GM12878 (cell line): ENCODE results near the gene ABCA13. TPM values are rescaled to one million over a fixed set of nuclear protein-coding genes. Genes with fewer than 3 reads are reported as not detected.

ENCODE experiments used
- ATAC-seq: fragments of 200-7000 bp; cut with Tn5 transposase; 3 replicates; pipeline ENCODE4 v1.9.1; 2020; ENCODE audit warnings: mild to moderate bottlenecking, moderate library complexity
- BruUV-seq: library from RNA; stranded (reverse); fragments of 400-500 nt; replicated peaks from 2 replicates; lab custom pipeline; 2021; lab: Mats Ljungman, UMichigan
- CTCF ChIA-PET: fragments of 300-600 bp; sonication (Branson Sonifier 250); formaldehyde crosslinking; extraction: SDS; loops from one replicate; lab custom pipeline; 2021; ENCODE audit warnings: inconsistent platforms; lab: Yijun Ruan, JAX
- POLR2A ChIA-PET: fragments of 350-600 bp; formaldehyde crosslinking; extraction: SDS; loops from one replicate; lab custom pipeline; 2021; ENCODE audit warnings: inconsistent platforms; lab: Charles Lee
- RAD21 ChIA-PET: fragments of 300-600 bp; sonication (Branson Sonifier 250); formaldehyde crosslinking; loops from one replicate; lab custom pipeline; 2023; ENCODE audit warnings: antibody characterized with exemption; ENCODE audit not compliant: unreplicated experiment; lab: Charles Lee
- SMC1A ChIA-PET: fragments of 300-600 bp; sonication (Branson Sonifier 250); formaldehyde crosslinking; loops from one replicate; lab custom pipeline; 2023; ENCODE audit not compliant: unreplicated experiment, uncharacterized antibody; lab: Charles Lee
- DNase-seq: peaks from one replicate; pipeline ENCODE4 v3.0.0-alpha.2; 2011; ENCODE audit warnings: low read depth, low spot score
- FAIRE-seq: peaks from 3 replicates; lab custom pipeline; 2011; peaks lifted over from hg19 to GRCh38; lab: Jason Lieb, UNC
- H2AFZ ChIP-seq: 2 replicates; pipeline ENCODE4 v1.6.0; 2011; ENCODE audit warnings: low read depth, low read length, control low read depth; ENCODE audit not compliant: control insufficient read depth
- H3K27ac ChIP-seq: 2 replicates; pipeline ENCODE4 v1.5.1; 2011; ENCODE audit warnings: control low read depth; ENCODE audit not compliant: control insufficient read depth, insufficient read depth
- H3K27me3 ChIP-seq, 2 experiments: replicated peaks in 1 of 2; 2 replicates each; pipeline versions ENCODE4 v1.6.0 to v1.6.1; 2011; ENCODE audit warnings: low read length in 1 of 2; ENCODE audit not compliant: control insufficient read depth in 2 of 2, insufficient read depth in 2 of 2
- H3K36me3 ChIP-seq, 2 experiments: 2 replicates each; pipeline ENCODE4 v1.5.1; 2011; ENCODE audit warnings: low read length in 1 of 2; ENCODE audit not compliant: control insufficient read depth in 2 of 2, insufficient read depth in 2 of 2
- H3K4me1 ChIP-seq: 2 replicates; pipeline ENCODE4 v1.6.1; 2011; ENCODE audit warnings: mild to moderate bottlenecking, low read length, moderate library complexity, mixed read lengths; ENCODE audit not compliant: control insufficient read depth, insufficient read depth
- H3K4me2 ChIP-seq: 2 replicates; pipeline ENCODE4 v1.6.0; 2011; ENCODE audit warnings: control low read depth; ENCODE audit not compliant: control insufficient read depth, insufficient read depth
- H3K4me3 ChIP-seq: fragments of 200-600 bp; sonication (generic); 2 replicates; pipeline ENCODE4 v1.5.1; 2016
- H3K79me2 ChIP-seq: 2 replicates; pipeline ENCODE4 v1.6.0; 2011; ENCODE audit warnings: low read length; ENCODE audit not compliant: control insufficient read depth, insufficient read depth
- H3K9ac ChIP-seq: 2 replicates; pipeline ENCODE4 v1.8.0; 2011; ENCODE audit warnings: low read length, control low read depth, mixed read lengths; ENCODE audit not compliant: control insufficient read depth, insufficient read depth
- H3K9me3 ChIP-seq: replicated peaks from 3 replicates; pipeline ENCODE4 v1.5.1; 2011; ENCODE audit warnings: mild to moderate bottlenecking, low read length; ENCODE audit not compliant: control insufficient read depth, insufficient read depth
- H4K20me1 ChIP-seq: 2 replicates; pipeline ENCODE4 v1.6.0; 2011; ENCODE audit not compliant: control insufficient read depth, insufficient read depth
- ATF3 ChIP-seq: IDR thresholded peaks from 2 replicates; pipeline ENCODE4 v1.6.1; 2011; ENCODE audit warnings: low read depth, mild to moderate bottlenecking, low read length, moderate library complexity, borderline replicate concordance; ENCODE audit errors: extremely low read depth
- FOS ChIP-seq: IDR thresholded peaks from 3 replicates; pipeline ENCODE4 v1.6.1; 2011; ENCODE audit warnings: borderline replicate concordance; ENCODE audit not compliant: insufficient read length; ENCODE audit errors: extremely low read depth
- FOXK2 ChIP-seq: fragments of 450-650 bp; IDR thresholded peaks from 2 replicates; pipeline ENCODE4 v1.6.1; 2017; ENCODE audit warnings: mild to moderate bottlenecking, moderate library complexity
- HDAC2 ChIP-seq: fragments of 200-600 bp; sonication (generic); IDR thresholded peaks from 2 replicates; pipeline ENCODE4 v1.6.1; 2017
- HDGF ChIP-seq: fragments of 450-650 bp; IDR thresholded peaks from 2 replicates; pipeline ENCODE4 v1.6.1; 2016; ENCODE audit warnings: antibody characterized with exemption
- HSF1 ChIP-seq: fragments of 150-350 bp; IDR thresholded peaks from 2 replicates; pipeline ENCODE4 v1.6.1; 2014; ENCODE audit warnings: mild to moderate bottlenecking, low read depth, low read length
- MTA2 ChIP-seq: fragments of 450-650 bp; IDR thresholded peaks from 2 replicates; pipeline ENCODE4 v1.6.1; 2016; ENCODE audit warnings: low read depth, mild to moderate bottlenecking, moderate library complexity
- NR2F1 ChIP-seq: fragments of 450-650 bp; conservative IDR thresholded peaks from 2 replicates; pipeline ENCODE4 v1.6.1; 2017; ENCODE audit warnings: mild to moderate bottlenecking
- RAD21 ChIP-seq: IDR thresholded peaks from 2 replicates; pipeline ENCODE4 v1.6.1; 2011; ENCODE audit warnings: mild to moderate bottlenecking, low read depth, low read length, moderate library complexity; ENCODE audit not compliant: insufficient read depth
- RAD51 ChIP-seq: fragments of 450-650 bp; IDR thresholded peaks from 2 replicates; pipeline ENCODE4 v1.6.1; 2016; ENCODE audit warnings: moderate library complexity, mild to moderate bottlenecking, inconsistent platforms
- RELA ChIP-seq: fragments of 450-650 bp; IDR thresholded peaks from 2 replicates; pipeline ENCODE4 v1.8.0; 2014; ENCODE audit warnings: borderline replicate concordance; ENCODE audit not compliant: partially characterized antibody
- SIN3A ChIP-seq: IDR thresholded peaks from 2 replicates; pipeline ENCODE4 v1.6.1; 2012; ENCODE audit warnings: low read depth, low read length, improper control_type of control experiment
- SPI1 ChIP-seq: IDR thresholded peaks from 2 replicates; pipeline ENCODE4 v1.6.1; 2011; ENCODE audit warnings: low read depth, mild to moderate bottlenecking, low read length, moderate library complexity, borderline replicate concordance; ENCODE audit not compliant: insufficient read depth
- in situ Hi-C: fragments of 300-500 bp; cut with MboI; formaldehyde crosslinking; loops from 9 replicates; pipeline ENCODE4 v1.14.3; 2018; ENCODE audit warnings: mixed read lengths
- intact Hi-C: fragments of 100-400 bp; cut with micrococcal nuclease; formaldehyde crosslinking; loops from one replicate; pipeline ENCODE4 v1.14.2; 2022; ENCODE audit not compliant: unreplicated experiment
- polyA plus RNA-seq, 11 experiments: library from polyadenylated mRNA; depleted of rRNA in 4 of 11; unstranded in 6 of 11; stranded (reverse) in 5 of 11; fragments of >200 nt; fragmentation: Nextera tagmentation in 4 of 11; fragmentation: Illumina TruSeq in 1 of 11; extraction: Ambion mirVana in 4 of 11; extraction: Trizol in 1 of 11; gene quantifications; 1 replicate in 1 of 11; 2 replicates in 10 of 11; pipeline versions ENCODE4 v1.2.1 to v1.2.3, GENCODE V29; 2011 to 2016; ENCODE audit warnings: inconsistent platforms in 2 of 11, missing spikeins in 2 of 11, low read depth in 1 of 11
- total RNA-seq, 4 experiments: library from RNA; depleted of rRNA in 3 of 4; stranded (reverse); fragments of >200 nt in 3 of 4; fragmentation: Illumina TruSeq in 1 of 4; extraction: Trizol in 1 of 4; gene quantifications; 2 replicates each; pipeline versions ENCODE4 v1.2.1 to v1.2.3, GENCODE V29; 2013 to 2021

Gene ABCA13
- total and polyA plus RNA-seq, 10 of the 15 experiments (the other 5 are each of a cell fraction or from before 2014, with no cell fraction given): under 0.01 to 0.98 (median 0.04) TPM; not detected in 2

GRCh38 chr7:48132792-48133191 is 38.5 kb upstream of the ABCA13 start:
- POLR2A ChIA-PET: no interaction called here
- Histone ChIP-seq H3K36me3 (no peaks in the 10 kb centered on the region), H3K4me2 (no peak overlapping the region), H3K27me3 (no peaks in the 10 kb centered on the region), H3K9me3 (no peaks in the 10 kb centered on the region), H3K4me3 (no peak overlapping the region), H3K4me1 (no peaks in the 10 kb centered on the region), H3K27ac (no peak overlapping the region), H3K9ac (no peak overlapping the region), H3K79me2 (no peaks in the 10 kb centered on the region), H4K20me1 (no peaks in the 10 kb centered on the region), H2AFZ (no peak overlapping the region)
- RAD21 ChIA-PET: no interaction called here
- intact Hi-C loops: no loop called here
- no peak for DNase-seq
- no peak for FAIRE-seq
- BruUV-seq: no TSS peak
- ATAC-seq: no peak
- in situ Hi-C loops: no loop called here
- SMC1A ChIA-PET: interaction anchor here (0.9 kb wide), 1 partner anchor 14 kb away, joined by 3 read pairs; no protein-coding TSS in a partner anchor
- no peak for TF ChIP-seq MTA2
- no peak for TF ChIP-seq RAD21
- no peak for TF ChIP-seq HSF1
- no peak for TF ChIP-seq SPI1
- no peak for TF ChIP-seq RELA
- no peak for TF ChIP-seq SIN3A
- no peak for TF ChIP-seq FOS
- TF ChIP-seq HDGF: no peak
- no peak for TF ChIP-seq NR2F1
- TF ChIP-seq RAD51: no peak
- TF ChIP-seq ATF3: no peak
- TF ChIP-seq HDAC2: no peak
- TF ChIP-seq FOXK2: no peak
- CTCF ChIA-PET: no interaction called here
